Adrenal gland (tissue), 12 donors: ENCODE results near the gene CIDEA. TPM values are rescaled to one million over a fixed set of nuclear protein-coding genes. Genes with fewer than 3 reads are reported as not detected.
A peak's percentile ranks its signal among the peaks of the same experiment; 100 is the strongest.

Experiments used
- DNase-seq, 7 donors: peaks; one replicate each; pipeline ENCODE4 v3.0.0-alpha.2; 2019 to 2020
- H3K27ac ChIP-seq, 5 donors: fragments of 200-600 bp; sonication (generic) in 4 of 5; 1 replicate in 3 of 5; 2 replicates in 2 of 5; pipeline versions ENCODE4 v1.5.1 to v1.8.0; 2016 to 2020; ENCODE audit warnings: mild to moderate bottlenecking in 1 of 5
- H3K27me3 ChIP-seq: fragments of 200-600 bp; 2 replicates; pipeline ENCODE4 v1.8.0; 2021
- H3K36me3 ChIP-seq, 2 donors: fragments of 200-600 bp; replicated peaks in 1 of 2; 1 replicate in 1 of 2; 2 replicates in 1 of 2; pipeline versions ENCODE4 v1.5.1 to v1.8.0; 2018 to 2022
- H3K4me1 ChIP-seq, 2 donors: fragments of 200-600 bp; replicated peaks in 1 of 2; 1 replicate in 1 of 2; 2 replicates in 1 of 2; pipeline versions ENCODE4 v1.5.1 to v1.8.0; 2018 to 2021
- H3K4me3 ChIP-seq, 4 donors: fragments of 200-600 bp; sonication (generic) in 3 of 4; one replicate each; pipeline ENCODE4 v1.5.1; 2016 to 2018
- H3K9me3 ChIP-seq, 3 donors: fragments of 200-600 bp; sonication (generic) in 1 of 3; replicated peaks in 1 of 3; 1 replicate in 2 of 3; 2 replicates in 1 of 3; pipeline versions ENCODE4 v1.5.1 to v1.8.0; 2016 to 2021
- CTCF ChIP-seq, 6 experiments: fragments of 450-650 bp in 4 of 6; fragments of 200-600 bp in 2 of 6; sonication (generic) in 1 of 6; IDR thresholded peaks; 1 replicate in 5 of 6; 2 replicates in 1 of 6; pipeline versions ENCODE4 v1.5.1 to v1.8.0; 2016 to 2021; ENCODE audit warnings: antibody characterized with exemption in 6 of 6, mild to moderate bottlenecking in 2 of 6, moderate library complexity in 1 of 6
- POLR2A ChIP-seq, 2 donors: fragments of 450-650 bp; IDR thresholded peaks; one replicate each; pipeline ENCODE4 v1.6.1; 2017; ENCODE audit warnings: antibody characterized with exemption in 2 of 2, mild to moderate bottlenecking in 2 of 2, moderate library complexity in 1 of 2
- WGBS, 4 donors: extraction: QIAGEN DNeasy Blood & Tissue Kit in 2 of 4; methylation state at CpG; one replicate each; pipeline versions ENCODE4 v1.1.5 to v1.1.7; 2013 to 2017; 5-methylcytosine and 5-hydroxymethylcytosine counted together
- intact Hi-C, 2 donors: fragments of 100-400 bp; cut with DNase I; formaldehyde crosslinking; loops; one replicate each; pipeline versions ENCODE4 v1.14.1 to v1.15.0; 2022 to 2023
- polyA plus RNA-seq, 3 donors: library from polyadenylated mRNA; stranded (reverse); fragments of 200-250 nt in 2 of 3; fragments of 350-450 nt in 1 of 3; fragmentation: Illumina TruSeq in 1 of 3; extraction: RNeasy Lipid Tissue Mini Kit (QIAGEN cat#74804) in 1 of 3; gene quantifications; one replicate each; pipeline ENCODE4 v1.2.3, GENCODE V29; 2013 to 2014
- total RNA-seq, 9 donors: library from RNA; depleted of rRNA in 4 of 9; stranded (reverse); fragments of >200 nt in 4 of 9; fragments of 120-200 nt in 1 of 9; fragmentation: NEBNext Ultra II Directional in 1 of 9; extraction: Animal tissue kit (Norgen Biotek cat#: 25700) in 1 of 9; gene quantifications; one replicate each; pipeline versions ENCODE4 v1.1.0 to v1.2.4, GENCODE V29; 2013 to 2023
- donor health status: healthy with polysubstance abuse.
- donor health status: Bipolar disorder and iron deficiency.
- donor health status: DM: yes; HTN: yes; CAD: no.
- donor health status: DM: no; HTN: no; CAD: no.
- donor health status: DM: no; HTN: no; CAD: no.
- donor health status: DM: yes; HTN: yes; CAD: no.

Gene CIDEA
- total and polyA plus RNA-seq, 12 donors: 0.11 to 18.5 (median 0.82) TPM; not detected in 2

- H3K9me3 ChIP-seq: no peaks in the 10 kb centered on the region
- 57 to 72% (median 64%) methylated on average over 1 of the region's 1 CpG for WGBS, 4 donors
- no peaks in the 10 kb centered on the region for H3K36me3 ChIP-seq
- peaks cover 0 to 13% of the 10 kb centered on the region in 2 donors for H3K4me1 ChIP-seq
- peaks cover 3% of the 10 kb centered on the region for H3K27me3 ChIP-seq
- no peak overlapping the region for H3K4me3 ChIP-seq
- intact Hi-C loops: no loop called here
- no peak overlapping the region for H3K27ac ChIP-seq
- TF ChIP-seq POLR2A (IDR thresholded peaks at IDR 0.05): no peak
- no peak for TF ChIP-seq CTCF (IDR thresholded peaks at IDR 0.05)
- no peak for DNase-seq
Measured at GRCh38 chr18:12283666-12284065, 29.5 kb downstream of the CIDEA start.

GRCh38 chr18:12287131-12287681 lies 33.0 kb downstream of the CIDEA start:
- no peak for DNase-seq
- intact Hi-C loops: no loop called here
- Histone ChIP-seq H3K36me3 (no peaks in the 10 kb centered on the region), H3K4me1 (peaks cover 0 to 13% of the 10 kb centered on the region in 2 donors), H3K4me3 (peak overlapping the region in 1 of 4 donors; percentile 39), H3K27ac (peak overlapping the region in 2 of 5 donors; percentile 3 to 82), H3K27me3 (peaks cover 12% of the 10 kb centered on the region), H3K9me3 (no peaks in the 10 kb centered on the region)
- TF ChIP-seq POLR2A (IDR thresholded peaks at IDR 0.05): no peak
- TF ChIP-seq CTCF (IDR thresholded peaks at IDR 0.05): no peak
- 39 to 72% (median 43%) methylated on average over 5 to 37 of the region's 37 CpGs for WGBS, 4 donors

- TF ChIP-seq POLR2A (IDR thresholded peaks at IDR 0.05): peak in 1 of 2 donors; percentile 30
- TF ChIP-seq CTCF (IDR thresholded peaks at IDR 0.05): no peak
Measured at GRCh38 chr18:12287684-12288402, 33.7 kb downstream of the CIDEA start.

GRCh38 chr18:12288403-12288755 lies 34.2 kb downstream of the CIDEA start:
- H3K36me3 ChIP-seq: no peaks in the 10 kb centered on the region
- peak overlapping the region in 2 of 4 donors; percentile 13 to 39 for H3K4me3 ChIP-seq
- 23 to 38% (median 30%) methylated on average over 8 to 10 of the region's 10 CpGs for WGBS, 4 donors
- peak overlapping the region in 1 of 5 donors; percentile 82 for H3K27ac ChIP-seq
- intact Hi-C loops: no loop called here
- DNase-seq: no peak
- H3K4me1 ChIP-seq: peaks cover 0 to 13% of the 10 kb centered on the region in 2 donors
- peaks cover 12% of the 10 kb centered on the region for H3K27me3 ChIP-seq
- TF ChIP-seq CTCF (IDR thresholded peaks at IDR 0.05) (no peak), POLR2A (IDR thresholded peaks at IDR 0.05) (no peak)
- H3K9me3 ChIP-seq: no peaks in the 10 kb centered on the region

More at GRCh38 chr18:12287684-12288402, 33.7 kb downstream of the CIDEA start:
- Histone ChIP-seq H3K9me3 (no peaks in the 10 kb centered on the region), H3K4me3 (peak overlapping the region in 2 of 4 donors; percentile 13 to 39), H3K27me3 (peaks cover 12% of the 10 kb centered on the region), H3K27ac (peak overlapping the region in 3 of 5 donors; percentile 0 to 82 (median 3)), H3K4me1 (peaks cover 0 to 13% of the 10 kb centered on the region in 2 donors), H3K36me3 (no peaks in the 10 kb centered on the region)
- WGBS, 4 donors: 2 to 7% (median 3%) methylated on average over 7 to 41 of the region's 41 CpGs
- intact Hi-C loops: no loop called here
- peak in 6 of 7 donors; percentile 59 to 83 (median 70) for DNase-seq
